Activated gamma-delta T cell (primary cell): Measurements from ENCODE around the gene PTPN1.
"Not testable (repeated sequence)": the region's sequence is repeated elsewhere in the genome, so short reads cannot be mapped to it uniquely, and the experiment has no call there.

Source experiments
- DNase-seq: peaks from one replicate; lab custom pipeline; 2025; lab: John Stamatoyannopoulos, UW

The PTPN1 gene

DNA sequence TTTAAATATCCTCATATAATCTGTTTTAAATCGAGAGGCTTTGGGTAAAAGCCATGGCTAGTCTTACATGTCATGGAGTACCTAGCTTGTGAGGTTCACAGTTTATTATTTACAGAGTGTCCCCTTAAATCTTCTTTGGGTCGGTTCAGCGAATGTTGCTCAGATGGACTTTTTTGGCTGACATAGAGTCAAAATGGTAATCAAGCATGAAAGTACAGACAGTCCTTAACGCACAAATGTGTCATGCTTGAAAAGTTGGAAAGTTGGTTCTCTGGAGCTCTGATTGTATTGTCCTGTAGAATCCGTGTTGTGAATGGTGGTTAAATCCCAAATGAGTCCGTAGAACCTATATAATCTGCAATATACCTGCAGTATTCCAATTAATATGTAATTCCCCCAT, 22.0 kb downstream of the PTPN1 start:
- no peak for DNase-seq

DNA sequence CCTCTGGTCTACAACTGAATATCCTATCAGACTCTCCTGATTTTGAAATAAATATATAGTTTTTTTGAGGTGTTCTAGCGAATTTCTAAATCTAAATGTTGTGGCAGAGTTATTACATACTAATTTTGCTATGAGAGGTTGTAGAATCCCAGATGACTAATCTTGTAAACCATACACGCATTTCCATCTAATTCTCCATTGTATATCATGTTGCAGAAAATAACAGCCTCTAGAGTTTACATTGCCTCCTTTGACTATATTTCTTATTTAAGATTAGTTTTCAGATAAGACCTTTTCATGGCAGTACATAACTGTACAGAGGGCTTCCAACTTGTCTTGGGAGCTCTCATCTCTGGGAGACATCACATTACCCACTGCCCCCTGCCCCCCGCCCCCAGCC, 22.9 kb downstream of the PTPN1 start:
- DNase-seq, result no peak

DNA sequence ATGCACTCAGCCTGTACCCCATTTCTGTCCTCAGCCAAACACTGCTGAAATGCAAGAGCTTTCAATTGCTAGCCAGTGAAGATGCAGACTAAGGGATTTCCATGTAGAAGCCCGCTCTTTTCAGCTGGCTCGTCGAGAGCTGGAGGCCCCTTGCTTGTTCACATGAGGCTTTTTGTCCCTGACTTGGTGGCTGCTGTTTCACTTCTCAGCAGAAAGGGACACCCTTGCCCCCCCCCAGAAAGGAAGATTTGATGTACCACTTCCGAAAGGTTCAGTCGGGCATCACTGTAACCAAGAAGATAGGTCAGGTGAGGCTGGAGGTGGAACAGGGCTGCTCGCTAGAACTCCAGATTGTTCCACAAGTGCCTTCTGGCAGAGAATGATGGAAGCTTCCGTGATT, 23.3 kb downstream of the PTPN1 start:
- DNase-seq, result no peak

GRCh38 chr20:50534567-50534966, 24.4 kb downstream of the PTPN1 start:
- no peak for DNase-seq

GRCh38 chr20:50535162-50535561, 25.0 kb downstream of the PTPN1 start:
- DNase-seq, result no peak

DNA sequence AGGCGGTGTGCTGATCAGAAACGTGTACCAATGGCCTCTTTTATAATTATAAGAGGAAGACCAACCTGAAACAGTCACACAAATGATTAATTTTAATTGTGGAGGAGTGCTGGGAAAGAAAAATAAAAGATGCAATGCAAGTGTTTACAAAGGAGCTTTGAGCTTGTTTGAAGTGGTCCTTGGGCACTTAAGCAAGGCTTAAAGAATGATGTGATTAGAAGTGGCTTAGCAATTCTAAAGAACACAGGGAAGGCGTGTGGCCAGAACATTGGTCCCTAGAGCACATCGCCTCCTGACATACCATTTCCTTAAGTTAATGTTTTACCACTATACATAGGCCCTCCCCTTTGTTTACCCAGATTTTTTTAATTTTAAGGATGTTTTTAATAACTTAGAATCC, 26.1 kb downstream of the PTPN1 start:
- no peak for DNase-seq

DNA sequence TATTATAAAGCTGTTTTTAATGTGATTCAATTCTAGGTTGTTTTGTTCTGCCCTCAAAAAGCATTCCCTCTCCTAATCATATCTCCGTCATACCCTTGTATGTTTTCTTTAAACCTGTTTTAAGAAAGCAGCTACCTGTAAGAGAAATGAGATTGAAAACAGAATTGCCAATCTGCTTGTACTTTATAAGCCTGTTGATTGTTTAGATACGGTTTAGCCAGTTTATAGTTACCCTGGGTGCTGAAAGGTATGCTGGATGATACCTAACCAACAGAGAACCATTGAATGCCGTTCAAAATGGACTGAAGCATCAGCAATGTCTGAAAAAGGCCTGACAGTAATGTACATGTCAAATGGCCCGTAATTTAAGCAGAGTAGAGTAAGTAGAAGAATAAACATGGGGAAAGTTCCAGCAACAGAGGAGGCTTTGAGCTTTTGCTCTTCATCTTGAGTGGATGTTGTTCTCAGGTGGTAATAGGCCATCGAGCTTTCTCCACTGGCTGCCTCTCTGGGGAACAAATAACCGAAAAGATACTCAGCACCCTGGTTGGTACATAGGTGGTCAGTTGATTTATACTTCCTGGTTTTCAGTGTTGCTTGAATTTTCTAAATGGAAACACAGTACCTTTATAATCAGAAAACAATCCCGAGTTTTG, 27.5 kb downstream of the PTPN1 start:
- DNase-seq, result no peak

DNA sequence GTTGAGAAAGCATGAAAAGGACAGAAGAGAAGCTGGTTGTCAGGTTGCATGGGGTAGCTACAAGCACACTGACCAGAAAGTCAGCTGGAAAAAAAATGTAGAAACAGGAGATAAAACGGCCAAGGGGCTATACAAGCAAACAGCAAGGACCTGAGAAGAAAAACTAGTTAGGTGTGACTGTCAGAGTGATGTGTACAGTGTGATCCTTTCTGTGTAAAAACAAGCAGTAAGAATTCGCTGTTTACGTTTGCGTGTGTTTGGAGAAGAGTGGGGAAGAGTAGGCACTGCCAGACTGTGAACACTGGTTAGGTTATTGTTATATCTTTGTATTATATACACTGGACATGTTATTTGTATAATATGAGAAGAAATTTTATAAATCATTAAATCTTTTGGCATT, 28.1 kb downstream of the PTPN1 start:
- DNase-seq, result no peak

DNA sequence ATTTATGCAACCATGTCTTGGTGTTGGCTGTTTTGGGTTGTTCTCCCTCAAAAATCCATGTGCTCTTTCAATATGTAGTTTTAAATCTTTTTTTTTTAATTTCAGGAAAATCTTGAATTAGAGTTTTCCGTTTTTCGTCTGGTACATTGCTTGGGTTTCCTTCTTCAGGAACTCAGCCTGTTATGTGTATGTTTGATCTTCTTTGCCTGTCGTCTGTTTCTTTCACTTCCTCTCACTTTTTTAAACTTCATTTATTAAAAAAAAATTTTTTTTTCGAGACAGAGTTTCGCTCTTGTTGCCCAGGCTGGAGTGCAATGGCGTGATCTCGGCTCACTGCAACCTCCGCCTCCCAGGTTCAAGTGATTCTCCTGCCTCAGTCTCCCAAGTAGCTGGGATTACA, 29.6 kb downstream of the PTPN1 start:
- not testable (repeated sequence) for DNase-seq

DNA sequence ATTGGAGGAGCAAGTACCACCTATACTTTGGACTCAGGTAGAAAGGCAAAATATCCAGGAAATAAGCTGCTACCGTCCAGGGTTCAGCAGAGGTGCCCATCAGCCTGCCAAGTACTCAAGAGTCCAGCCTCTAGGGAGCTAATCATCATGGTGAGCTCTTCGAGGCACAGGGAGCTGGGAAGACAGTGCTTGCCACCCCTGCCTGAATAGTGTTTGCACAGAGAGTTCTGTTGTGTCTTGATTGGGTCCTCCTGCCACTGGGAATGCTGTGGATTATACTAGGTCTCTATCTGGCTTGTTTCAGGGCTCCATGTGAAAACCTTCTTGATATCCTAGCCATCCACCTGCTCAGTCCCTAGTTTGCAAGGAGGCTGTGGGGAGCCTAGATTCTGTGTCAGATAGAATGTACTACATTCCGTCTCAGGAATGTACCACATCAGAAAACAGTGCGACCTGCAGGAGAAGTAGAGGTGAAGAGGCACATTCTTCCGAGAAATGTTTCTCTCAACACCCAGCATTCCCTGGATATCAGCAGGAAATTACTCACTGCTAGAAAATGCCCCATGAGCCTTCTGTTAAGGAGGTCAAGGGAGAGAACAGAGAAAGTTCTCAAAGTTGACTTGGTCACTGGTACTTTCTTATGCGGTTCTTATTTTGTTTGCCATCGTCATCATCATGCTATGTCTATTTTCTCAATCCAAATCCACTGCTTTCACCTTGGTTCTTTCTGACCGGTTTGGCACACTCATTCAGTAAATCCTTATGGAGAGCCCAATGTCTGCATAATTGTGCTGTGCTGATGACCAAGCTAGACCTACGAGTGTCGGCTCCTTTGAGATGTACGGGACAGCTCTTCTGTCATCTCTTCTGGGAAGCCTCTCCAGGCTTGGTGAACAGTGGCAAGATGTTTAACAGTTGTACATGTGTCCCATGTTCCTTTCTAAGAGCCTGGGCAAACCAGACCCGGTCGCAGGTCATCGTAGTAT, 30.7 kb downstream of the PTPN1 start:
- no peak for DNase-seq

GRCh38 chr20:50541606-50542041, 31.4 kb downstream of the PTPN1 start:
- DNase-seq, result no peak

DNA sequence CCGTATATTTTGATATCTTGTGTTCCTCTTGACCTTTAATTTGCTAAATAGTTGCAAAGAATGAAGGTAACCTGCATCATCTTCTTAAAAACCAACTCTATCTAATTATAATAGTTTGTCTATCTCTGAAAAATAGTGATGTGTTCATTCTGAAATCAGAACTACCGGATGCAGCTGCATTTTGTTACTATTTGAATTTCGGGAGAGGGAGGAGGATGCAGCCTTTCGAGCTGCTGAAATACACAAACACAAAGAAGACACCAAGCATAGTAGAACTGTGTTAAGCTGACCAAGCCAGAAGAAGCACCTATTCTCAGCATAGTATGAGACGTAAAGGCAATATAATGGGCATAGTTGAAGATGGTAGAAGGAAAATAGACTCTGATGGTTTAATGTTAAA, 33.1 kb downstream of the PTPN1 start:
- DNase-seq, result no peak

GRCh38 chr20:50545126-50545525, 34.9 kb downstream of the PTPN1 start:
- DNase-seq, result no peak

GRCh38 chr20:50546729-50547314, 36.6 kb downstream of the PTPN1 start:
- no peak for DNase-seq

DNA sequence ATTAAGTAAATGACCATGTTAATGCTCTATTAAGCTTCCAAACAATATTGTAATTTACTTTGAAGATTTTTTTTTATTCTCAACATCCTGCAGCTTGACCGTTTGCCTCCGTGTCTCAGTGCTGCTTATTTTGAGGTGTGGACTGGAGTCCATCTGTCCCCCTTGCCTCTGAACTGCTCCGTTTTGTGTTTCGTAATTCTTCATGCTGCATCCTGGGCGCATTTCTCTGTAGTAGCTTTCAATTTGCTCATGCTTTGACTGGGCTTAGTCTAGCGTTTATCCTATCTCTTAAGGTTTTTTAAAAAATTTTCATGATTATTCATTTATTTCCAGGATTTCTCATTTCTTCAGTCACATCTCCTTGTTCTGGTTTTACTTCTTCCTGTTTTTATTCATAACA, 37.8 kb downstream of the PTPN1 start:
- DNase-seq, result no peak

- no peak for DNase-seq
Observed at GRCh38 chr20:50548396-50548795, 38.2 kb downstream of the PTPN1 start.

- DNase-seq, result no peak
Observed at GRCh38 chr20:50550531-50550930, 40.3 kb downstream of the PTPN1 start.

- DNase-seq, result no peak
Observed at GRCh38 chr20:50551288-50551687, 41.1 kb downstream of the PTPN1 start.

GRCh38 chr20:50552979-50553378, 42.8 kb downstream of the PTPN1 start:
- no peak for DNase-seq

- DNase-seq, result no peak
Observed at GRCh38 chr20:50554694-50555579, 44.8 kb downstream of the PTPN1 start.

- no peak for DNase-seq
Observed at GRCh38 chr20:50555662-50556061, 45.5 kb downstream of the PTPN1 start.
